HFFc6 (cell line): Measurements from ENCODE around the gene JAG1. TPM values are rescaled to one million over a fixed set of nuclear protein-coding genes. Genes with fewer than 3 reads are reported as not detected.
A peak's percentile ranks its signal among the peaks of the same experiment; 100 is the strongest.

Experiments
- DNase-seq: peaks from one replicate; pipeline ENCODE4 v3.0.0-alpha.2; 2018
- H3K27ac Mint-ChIP-seq: 2 replicates; pipeline ENCODE4 v1.8.0; 2020; ENCODE audit warnings: mild to moderate bottlenecking, mixed read lengths
- H3K27me3 Mint-ChIP-seq: 2 replicates; pipeline ENCODE4 v1.8.0; 2021; ENCODE audit warnings: mild to moderate bottlenecking, moderate library complexity, mixed read lengths; ENCODE audit not compliant: insufficient read depth
- H3K36me3 Mint-ChIP-seq: 2 replicates; pipeline ENCODE4 v1.8.0; 2021; ENCODE audit warnings: low read depth, mixed read lengths
- H3K4me1 Mint-ChIP-seq: 2 replicates; pipeline ENCODE4 v1.8.0; 2020; ENCODE audit warnings: low read depth, mixed read lengths
- H3K4me3 Mint-ChIP-seq: 2 replicates; pipeline ENCODE4 v1.8.0; 2020; ENCODE audit warnings: mild to moderate bottlenecking, moderate library complexity, mixed read lengths
- H3K9me3 Mint-ChIP-seq: 2 replicates; pipeline ENCODE4 v1.8.0; 2020; ENCODE audit warnings: mild to moderate bottlenecking, mixed read lengths
- CTCF ChIP-seq: fragments of 200-600 bp; sonication (generic); IDR thresholded peaks from 2 replicates; pipeline ENCODE4 v1.5.0; 2021; ENCODE audit warnings: antibody characterized with exemption, mild to moderate bottlenecking
- total RNA-seq, 6 experiments: library from RNA; stranded (reverse); fragmentation: NEBNext Ultra II Directional; extraction: Animal tissue kit (Norgen Biotek cat#: 25700); gene quantifications; 2 replicates in 1 of 6; 3 replicates in 5 of 6; pipeline ENCODE4 v1.2.3, GENCODE V29; 2021

Gene JAG1
- total RNA-seq, 6 experiments from 2014 or later, result 3.0 to 9.3 (median 8.2) TPM

- Mint-ChIP-seq H3K27ac (peak overlapping the region; percentile 32; the same call in 1 of the 2 replicates), H3K27me3 (no peaks in the 10 kb centered on the region; the same call in none of the 2 replicates), H3K4me3 (no peak overlapping the region; the same call in 1 of the 2 replicates)
Measured at GRCh38 chr20:10659651-10660601, 13.9 kb downstream of the JAG1 start.

GRCh38 chr20:10658876-10659632, 14.7 kb downstream of the JAG1 start:
- Mint-ChIP-seq H3K27ac (no peak overlapping the region), H3K4me3 (no peak overlapping the region), H3K27me3 (no peaks in the 10 kb centered on the region; the same call in none of the 2 replicates), H3K9me3 (no peaks in the 10 kb centered on the region), H3K4me1 (peaks cover 24% of the 10 kb centered on the region), H3K36me3 (peaks cover 42% of the 10 kb centered on the region)
- no peak for TF ChIP-seq CTCF
- DNase-seq, result no peak

More at GRCh38 chr20:10659651-10660601, 13.9 kb downstream of the JAG1 start:
- no peak for TF ChIP-seq CTCF
- no peak for DNase-seq
- H3K36me3 Mint-ChIP-seq, result peaks cover 45% of the 10 kb centered on the region
- no peaks in the 10 kb centered on the region for H3K9me3 Mint-ChIP-seq
- H3K4me1 Mint-ChIP-seq, result peaks cover 23% of the 10 kb centered on the region

- Mint-ChIP-seq H3K27me3 (no peaks in the 10 kb centered on the region; the same call in none of the 2 replicates), H3K4me3 (no peak overlapping the region), H3K36me3 (peaks cover 42% of the 10 kb centered on the region), H3K4me1 (peaks cover 30% of the 10 kb centered on the region), H3K27ac (no peak overlapping the region), H3K9me3 (no peaks in the 10 kb centered on the region)
- DNase-seq, result no peak
- no peak for TF ChIP-seq CTCF
Measured at GRCh38 chr20:10658051-10658823, 15.6 kb downstream of the JAG1 start.

- Mint-ChIP-seq H3K36me3 (peaks cover 38% of the 10 kb centered on the region), H3K27me3 (no peaks in the 10 kb centered on the region; the same call in none of the 2 replicates), H3K4me1 (peaks cover 30% of the 10 kb centered on the region), H3K9me3 (no peaks in the 10 kb centered on the region), H3K27ac (no peak overlapping the region), H3K4me3 (no peak overlapping the region)
- no peak for DNase-seq
- no peak for TF ChIP-seq CTCF
Measured at GRCh38 chr20:10657453-10657852, 16.3 kb downstream of the JAG1 start.
